Activated CD8-positive, alpha-beta memory T cell treated with anti-CD3 and anti-CD28 coated beads, Interleukin-2, amount 50 U/mL, for 24 hours (primary cell): ENCODE results near the gene AFF1.
"Not testable (repeated sequence)": the region's sequence is repeated elsewhere in the genome, so short reads cannot be mapped to it uniquely, and the experiment has no call there.

Experiments
- DNase-seq: peaks from one replicate; pipeline ENCODE4 v3.0.0-alpha.2; 2020; ENCODE audit errors: extremely low read depth

AFF1 gene

GRCh38 chr4:87011340-87012034 lies 76.7 kb downstream of the AFF1 start:
- DNase-seq: no peak

- DNase-seq: no peak
These were observed 77.6 kb downstream of the AFF1 start for GRCh38 chr4:87012265-87012953.

DNA sequence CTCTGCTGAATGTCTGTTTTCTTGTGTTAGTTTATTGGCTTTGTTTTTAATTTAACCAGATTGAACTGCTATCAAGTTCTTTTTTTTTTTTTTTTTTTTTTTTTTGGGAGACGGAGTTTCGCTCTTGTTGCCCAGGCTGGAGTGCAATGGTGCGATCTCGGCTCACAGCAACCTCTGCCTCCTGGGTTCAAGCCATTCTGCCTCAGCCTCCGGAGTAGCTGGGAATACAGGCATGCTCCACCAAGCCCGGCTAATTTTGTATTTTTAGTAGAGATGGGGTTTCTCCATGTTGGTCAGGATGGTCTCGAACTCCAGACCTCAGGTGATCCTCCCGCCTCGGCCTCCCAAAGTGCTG lies 78.1 kb downstream of the AFF1 start:
- not testable (repeated sequence) for DNase-seq

DNA sequence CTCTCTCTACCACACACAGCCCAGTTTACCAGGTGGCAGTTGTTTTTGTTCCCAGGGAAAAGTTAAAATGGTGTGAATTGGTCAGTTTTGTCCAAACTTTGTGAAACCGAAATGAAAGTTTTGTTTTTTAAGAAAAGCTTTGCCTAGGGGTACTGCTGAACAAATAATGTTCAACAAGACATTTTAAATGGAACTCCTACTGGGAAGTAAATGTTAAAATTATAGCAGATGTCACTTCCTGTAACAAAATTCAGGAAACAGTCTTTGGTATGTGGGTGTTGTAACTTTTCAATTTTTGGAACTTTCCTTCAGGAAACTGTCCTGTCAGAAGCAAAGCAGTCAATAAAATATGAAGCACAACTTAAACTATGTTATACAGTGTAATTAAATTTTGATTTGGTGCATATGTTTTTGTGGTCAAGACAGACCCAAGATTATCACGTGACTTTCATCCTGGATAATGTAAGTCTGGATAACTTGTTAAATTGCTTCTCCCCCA lies 79.5 kb downstream of the AFF1 start:
- no peak for DNase-seq

- DNase-seq: no peak
These were observed 80.6 kb downstream of the AFF1 start for GRCh38 chr4:87015416-87015815.

- DNase-seq: no peak
These were observed 83.0 kb downstream of the AFF1 start for GRCh38 chr4:87017580-87018342.

- DNase-seq: no peak
These were observed 83.9 kb downstream of the AFF1 start for GRCh38 chr4:87018753-87019152.

GRCh38 chr4:87019246-87019791 lies 84.5 kb downstream of the AFF1 start:
- no peak for DNase-seq

- no peak for DNase-seq
These were observed 85.1 kb downstream of the AFF1 start for GRCh38 chr4:87019898-87020297.

DNA sequence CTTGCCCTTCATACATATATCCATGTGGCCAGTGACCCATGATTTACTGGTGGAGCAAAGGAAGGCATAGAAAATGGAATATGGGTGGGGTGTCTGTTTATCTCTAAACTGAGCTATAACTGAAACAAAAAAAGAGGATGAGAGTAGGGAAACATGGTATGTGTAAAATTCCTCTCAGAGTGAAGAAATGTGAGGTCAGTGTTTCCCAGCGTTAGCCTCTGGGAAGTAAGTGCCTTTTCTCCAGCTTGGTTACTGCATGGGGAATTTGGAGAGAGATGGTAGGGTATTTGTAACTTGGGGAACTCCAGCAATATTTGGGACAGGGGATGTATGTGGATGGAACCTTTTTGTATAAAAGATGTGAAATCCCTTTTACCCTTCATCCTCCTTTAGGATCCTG lies 89.4 kb downstream of the AFF1 start:
- no peak for DNase-seq

GRCh38 chr4:87025023-87025613 lies 90.3 kb downstream of the AFF1 start:
- no peak for DNase-seq

- DNase-seq: no peak
These were observed 90.8 kb downstream of the AFF1 start for GRCh38 chr4:87025614-87026041.

- no peak for DNase-seq
These were observed 92.1 kb downstream of the AFF1 start for GRCh38 chr4:87026800-87027495.

- DNase-seq: no peak
These were observed 94.5 kb downstream of the AFF1 start for GRCh38 chr4:87029356-87029755.

GRCh38 chr4:87030124-87030523 lies 95.3 kb downstream of the AFF1 start:
- no peak for DNase-seq

DNA sequence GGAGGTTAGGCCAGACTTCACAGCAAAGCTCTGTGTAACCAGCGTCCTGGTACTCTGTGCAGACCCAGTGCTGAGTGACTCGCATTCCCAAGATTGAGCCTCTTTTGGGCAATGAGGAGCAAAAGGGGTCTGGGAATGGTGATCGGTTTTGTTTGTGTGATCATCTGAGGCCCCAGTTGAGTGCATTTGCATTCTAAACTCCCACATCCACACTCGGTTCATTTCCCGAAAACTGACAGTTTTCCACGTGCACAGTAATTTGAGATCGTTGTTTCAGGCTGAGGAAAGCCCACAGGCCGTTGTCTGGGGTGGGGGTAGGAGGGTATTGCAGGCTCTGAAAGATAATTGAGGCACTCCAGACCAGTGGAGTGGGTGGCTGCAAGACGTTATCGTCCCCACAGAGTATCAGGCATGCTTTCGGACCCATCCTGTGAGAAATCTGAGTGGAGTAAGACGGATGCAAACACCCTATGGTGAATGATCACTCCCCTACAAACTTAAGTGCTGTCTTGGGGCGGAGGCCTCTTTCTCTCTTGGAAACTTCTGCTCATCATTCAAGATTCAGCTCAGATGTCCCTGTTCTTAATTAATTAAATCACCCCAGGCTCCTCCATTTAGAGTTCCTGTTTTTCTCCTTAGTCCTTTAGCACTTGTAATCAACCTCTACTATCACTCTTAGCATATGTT lies 96.1 kb downstream of the AFF1 start:
- DNase-seq: no peak

GRCh38 chr4:87031920-87032319 lies 97.1 kb downstream of the AFF1 start:
- no peak for DNase-seq

DNA sequence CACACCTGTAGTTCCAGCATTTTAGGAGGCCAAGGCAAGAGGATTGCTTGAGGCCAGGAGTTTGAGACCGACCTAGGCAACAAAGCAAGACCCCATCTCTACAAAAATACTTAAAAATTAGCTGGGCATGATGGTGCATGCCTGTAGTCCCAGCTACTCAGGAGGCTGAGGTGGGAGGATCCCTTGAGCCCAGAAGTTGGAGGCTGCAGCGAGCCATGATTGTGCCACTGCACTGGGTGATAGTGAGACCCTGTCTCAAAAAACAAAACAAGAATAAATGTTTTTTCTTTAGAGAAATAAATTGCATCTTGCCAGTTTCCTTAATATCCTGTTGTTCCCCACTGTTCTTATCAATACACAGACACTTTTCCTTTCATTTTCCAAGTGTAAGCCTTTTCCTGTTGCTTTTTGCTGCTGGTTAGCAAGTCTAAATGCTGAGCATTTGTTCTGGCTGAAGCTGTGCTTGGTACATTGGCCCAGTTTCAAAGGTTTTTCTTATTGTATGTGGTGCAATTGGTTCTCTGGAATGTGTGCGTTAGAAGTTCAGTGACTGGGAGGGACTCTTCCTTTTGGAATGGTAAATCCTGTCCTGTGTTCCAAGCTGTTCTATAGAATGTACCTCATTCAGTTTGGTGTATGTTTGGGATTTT lies 98.2 kb downstream of the AFF1 start:
- DNase-seq: no peak

DNA sequence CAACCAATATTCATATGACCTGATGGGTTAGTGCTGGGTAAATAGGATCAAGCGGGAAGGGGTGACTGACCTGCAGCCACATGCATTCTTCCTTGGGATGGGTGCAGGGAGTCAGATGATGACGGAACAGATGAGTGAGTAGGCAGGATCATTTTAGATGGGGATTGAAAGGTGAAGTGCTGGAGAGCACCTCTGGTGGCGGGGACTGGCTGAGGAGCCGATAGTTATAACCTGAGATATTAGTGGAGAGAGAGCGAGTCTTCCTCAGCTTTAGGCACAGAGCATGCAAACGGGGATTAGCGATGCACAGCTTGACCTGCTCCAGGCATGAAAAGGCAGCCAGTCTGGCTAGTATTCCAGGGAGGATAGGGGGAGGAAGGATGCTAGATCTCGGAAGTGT lies 99.1 kb downstream of the AFF1 start:
- DNase-seq: no peak

DNA sequence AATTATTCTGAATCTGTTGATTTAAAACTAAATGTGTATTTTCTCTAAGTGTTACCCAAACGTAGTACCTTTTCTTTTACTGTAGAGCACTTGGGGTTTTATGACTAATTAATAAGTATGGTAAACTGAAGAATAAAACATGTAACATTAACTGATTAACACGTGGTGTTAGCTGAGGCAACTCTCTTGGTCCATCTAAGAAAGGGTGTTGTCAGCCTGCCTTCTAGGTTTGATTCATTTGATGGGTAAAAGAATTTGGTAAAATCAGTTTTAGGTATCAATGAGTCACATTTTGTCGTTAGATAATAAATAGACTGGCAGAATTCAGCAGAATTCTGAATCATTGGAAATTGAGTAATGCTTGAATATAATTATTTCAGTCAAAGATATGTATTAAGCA lies 99.7 kb downstream of the AFF1 start:
- DNase-seq: no peak
